Activated CD8-positive, alpha-beta memory T cell treated with anti-CD3 and anti-CD28 coated beads, Interleukin-2, amount 50 U/mL, for 48 hours (primary cell): ENCODE data around the gene OVOL1.

ENCODE experiments used
- DNase-seq: peaks from one replicate; pipeline ENCODE4 v3.0.0-alpha.2; 2020

The OVOL1 gene

GRCh38 chr11:65793144-65793581 lies 6.3 kb downstream of the OVOL1 start:
- DNase-seq: no peak

DNA sequence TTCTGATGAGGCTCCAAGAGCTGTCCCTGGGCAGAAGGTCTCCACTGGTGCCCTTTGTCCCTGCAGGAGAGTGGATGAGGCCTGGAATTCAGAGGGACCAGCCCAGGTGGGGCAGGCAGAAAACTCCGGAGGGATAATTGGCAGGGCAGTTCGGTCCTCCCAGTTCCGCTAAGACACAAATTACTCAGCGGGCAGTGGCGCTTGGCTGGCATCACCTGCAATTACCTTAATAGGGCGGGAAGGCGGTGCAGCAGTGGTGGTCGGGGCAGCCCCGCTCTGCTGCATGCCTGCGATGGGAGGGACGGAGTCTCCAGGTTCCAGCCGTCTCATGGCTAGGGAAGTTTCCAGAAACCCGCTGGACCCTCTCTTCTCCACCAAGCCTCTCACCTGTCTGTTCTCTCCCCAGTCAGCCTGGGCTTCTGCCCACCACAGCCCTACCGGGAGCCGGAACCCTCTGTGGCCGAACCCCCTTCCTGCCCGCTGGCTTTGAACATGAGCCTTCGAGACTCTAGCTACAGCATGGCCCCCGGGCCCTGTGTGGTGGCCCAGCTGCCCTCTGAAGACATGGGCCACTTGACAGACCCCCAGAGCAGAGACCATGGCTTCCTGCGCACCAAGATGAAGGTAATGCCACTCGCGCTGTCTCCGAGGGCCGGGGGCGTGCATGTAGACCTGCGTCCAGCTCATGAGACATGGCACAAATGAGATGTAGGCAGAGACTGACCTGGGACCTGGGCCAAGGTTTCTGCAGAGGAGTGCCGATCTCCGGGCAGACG lies 7.0 kb downstream of the OVOL1 start:
- no peak for DNase-seq

DNA sequence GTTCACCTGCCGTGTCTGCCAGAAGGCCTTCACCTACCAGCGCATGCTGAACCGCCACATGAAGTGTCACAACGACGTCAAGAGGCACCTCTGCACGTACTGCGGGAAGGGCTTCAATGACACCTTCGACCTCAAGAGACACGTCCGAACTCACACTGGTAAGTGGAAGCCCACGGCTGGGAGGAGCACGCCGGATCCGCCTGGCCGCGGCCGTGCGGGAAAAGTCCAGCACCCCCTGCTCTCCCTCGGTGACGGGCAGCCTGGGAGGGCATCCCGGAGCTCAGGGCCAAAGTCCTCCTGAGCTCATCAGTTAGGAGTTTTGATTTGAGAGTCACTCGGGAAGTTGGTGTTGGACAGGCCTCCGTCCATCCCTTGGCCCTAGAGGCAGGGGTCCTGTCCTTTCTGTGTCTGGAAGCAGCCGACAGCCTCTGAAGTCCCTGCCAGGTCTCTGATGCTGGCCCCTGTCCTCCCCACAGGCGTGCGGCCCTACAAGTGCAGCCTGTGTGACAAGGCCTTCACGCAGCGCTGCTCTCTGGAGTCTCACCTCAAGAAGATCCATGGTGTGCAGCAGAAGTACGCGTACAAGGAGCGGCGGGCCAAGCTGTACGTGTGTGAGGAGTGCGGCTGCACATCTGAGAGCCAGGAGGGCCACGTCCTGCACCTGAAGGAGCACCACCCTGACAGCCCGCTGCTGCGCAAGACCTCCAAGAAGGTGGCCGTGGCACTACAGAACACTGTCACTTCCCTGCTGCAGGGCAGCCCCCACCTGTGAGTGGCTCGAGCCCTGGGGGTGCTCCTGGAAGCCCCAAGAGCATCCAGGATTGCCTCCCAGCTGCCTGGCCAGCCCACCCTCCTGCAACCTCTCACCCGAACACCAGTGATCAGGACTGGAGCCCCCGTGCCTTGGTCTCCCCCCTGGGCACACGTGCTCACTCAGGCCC lies 8.0 kb downstream of the OVOL1 start:
- DNase-seq: no peak

GRCh38 chr11:65796726-65797601 lies 10.1 kb downstream of the OVOL1 start:
- no peak for DNase-seq

DNA sequence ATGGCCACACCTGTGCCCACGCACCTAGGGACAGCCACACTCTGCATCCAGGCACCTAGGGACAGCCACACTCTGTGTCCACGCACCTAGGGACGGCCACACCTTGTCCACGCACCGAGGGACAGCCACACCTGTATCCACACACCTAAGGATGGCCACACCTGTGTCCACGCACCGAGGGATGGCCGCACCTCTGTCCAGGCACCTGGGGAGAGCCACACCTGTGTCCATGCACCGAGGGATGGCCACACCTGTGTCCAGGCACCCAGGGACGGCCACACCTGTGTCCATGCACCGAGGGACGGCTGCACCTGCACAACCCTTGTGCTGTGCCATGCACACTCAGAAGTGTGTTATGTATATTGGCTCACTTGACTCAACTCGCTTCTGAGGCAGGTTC lies 10.8 kb downstream of the OVOL1 start:
- DNase-seq: no peak

DNA sequence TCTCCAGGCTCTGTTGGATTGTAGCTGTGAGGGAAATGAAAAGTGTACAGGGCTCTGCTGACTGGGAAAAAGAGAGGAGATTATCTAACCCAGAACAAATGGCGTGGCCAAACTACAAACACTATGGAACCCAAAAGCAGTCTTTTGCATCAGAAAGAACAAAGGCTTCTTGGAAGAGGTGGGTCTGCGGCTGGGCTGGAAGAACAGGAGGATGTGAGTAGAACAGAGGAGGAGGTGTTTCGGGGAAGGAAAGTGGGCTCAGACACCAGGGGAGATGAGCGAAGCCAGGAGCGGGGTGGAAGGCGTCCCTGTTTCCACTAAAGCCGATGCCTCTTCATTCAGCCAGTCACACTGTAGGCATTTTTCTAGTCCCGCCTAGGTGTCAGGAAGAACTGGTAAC lies 12.0 kb downstream of the OVOL1 start:
- no peak for DNase-seq

- no peak for DNase-seq
Observed at GRCh38 chr11:65801153-65801987, 14.5 kb downstream of the OVOL1 start.

DNA sequence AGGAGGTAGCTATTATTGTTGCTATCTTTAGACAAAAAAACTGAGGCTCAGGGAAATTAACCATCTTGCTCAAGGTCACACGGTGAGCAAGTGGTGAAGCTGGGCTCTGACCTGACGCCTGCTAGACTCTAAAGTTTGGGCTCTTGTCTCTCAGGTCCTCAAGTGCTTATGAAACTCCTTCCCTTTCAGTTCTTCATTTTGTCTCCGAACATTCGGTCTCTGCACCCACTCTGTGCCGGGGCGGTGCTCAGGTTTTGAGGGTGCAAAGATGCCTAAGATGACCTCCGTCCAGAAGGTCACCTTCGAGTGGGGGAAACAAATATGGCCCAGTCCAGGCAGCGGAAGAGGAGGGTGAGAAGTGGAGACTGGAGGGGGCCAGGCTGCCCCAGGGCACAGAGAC lies 16.0 kb downstream of the OVOL1 start:
- DNase-seq: no peak

GRCh38 chr11:65803797-65804492 lies 17.1 kb downstream of the OVOL1 start:
- no peak for DNase-seq

DNA sequence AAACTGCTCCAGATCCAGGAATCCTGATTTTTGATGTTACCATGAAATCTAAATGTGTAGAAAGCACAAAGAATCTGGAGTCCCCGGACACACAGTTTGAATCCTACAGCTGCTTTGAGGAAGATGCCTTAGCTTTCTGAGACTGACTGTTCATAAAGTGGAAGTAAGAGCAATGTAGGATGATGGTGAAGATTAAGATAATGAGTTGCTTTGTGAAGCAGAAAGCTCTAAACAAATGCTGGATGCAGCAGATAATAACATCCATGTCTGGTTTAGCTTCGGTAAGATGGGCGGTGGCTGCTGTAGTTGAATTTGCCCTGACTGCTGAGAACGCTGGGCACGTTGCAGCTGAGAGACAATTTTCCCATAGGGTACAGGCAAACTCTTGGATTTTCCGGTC lies 20.1 kb downstream of the OVOL1 start:
- DNase-seq: no peak

DNA sequence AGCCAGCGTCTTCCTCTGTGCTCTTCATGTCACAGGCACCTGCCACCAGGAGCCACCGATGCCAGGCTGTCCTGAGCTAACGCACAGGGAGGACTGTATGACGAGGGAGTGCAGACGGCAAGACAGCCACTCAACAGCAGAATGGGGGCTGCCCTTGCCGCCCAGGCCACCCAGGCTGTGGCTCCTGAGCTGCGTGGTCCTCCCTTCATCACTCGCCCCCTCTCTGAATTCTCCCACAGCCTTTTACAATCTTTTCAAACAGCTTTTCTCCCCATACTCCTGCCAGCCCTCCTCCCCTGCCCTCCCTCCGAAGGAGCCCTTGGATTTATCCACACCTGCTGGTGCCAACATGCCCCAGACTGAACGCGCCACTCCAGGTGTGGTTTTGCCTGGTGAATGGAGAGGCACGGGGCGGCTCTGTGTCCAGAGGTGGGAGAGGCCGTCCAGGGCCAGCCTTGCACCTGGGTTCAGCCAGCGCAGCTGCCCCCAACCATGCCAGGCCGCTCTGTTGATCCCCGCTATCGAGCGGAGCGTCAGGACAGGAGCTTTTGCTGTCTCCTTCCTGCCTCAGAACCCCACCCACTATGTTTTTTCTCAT lies 22.0 kb downstream of the OVOL1 start:
- DNase-seq: no peak

GRCh38 chr11:65809496-65809895 lies 22.6 kb downstream of the OVOL1 start:
- DNase-seq: no peak

- no peak for DNase-seq
Observed at GRCh38 chr11:65810046-65810868, 23.4 kb downstream of the OVOL1 start.

DNA sequence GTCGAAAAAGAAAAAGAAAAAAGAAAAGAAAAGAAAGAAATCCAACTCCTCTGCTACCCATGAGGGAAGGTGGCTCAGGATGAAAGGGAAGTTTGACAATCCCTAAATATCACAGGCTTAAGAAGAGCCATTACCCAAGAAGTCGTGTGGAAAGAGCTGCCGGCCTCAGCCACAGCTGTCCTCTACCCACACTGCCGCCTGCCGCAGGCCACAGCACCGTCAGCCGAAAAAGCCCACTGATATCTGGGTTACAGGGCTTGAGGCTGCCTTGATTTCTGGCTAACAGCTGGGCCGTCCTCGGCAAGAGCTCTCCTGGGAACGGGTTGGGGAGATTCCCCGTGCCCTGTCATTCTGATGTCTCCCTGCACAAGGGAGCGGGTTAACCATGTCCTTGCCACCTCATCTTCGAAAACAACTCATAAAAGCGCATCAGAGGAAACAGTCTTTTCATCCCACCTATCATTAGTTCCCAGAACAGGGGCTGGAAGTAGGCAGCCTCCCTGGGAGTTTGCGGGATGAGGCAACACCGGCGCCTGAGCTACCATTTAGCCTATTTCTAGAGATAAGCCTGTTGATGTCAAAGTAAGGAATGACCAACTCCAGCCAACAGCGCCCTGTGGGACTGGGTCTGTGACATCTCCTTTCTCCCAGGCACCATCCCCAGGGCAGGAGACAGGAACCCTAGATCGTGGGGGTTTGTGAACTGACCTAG lies 25.1 kb downstream of the OVOL1 start:
- DNase-seq: no peak

- no peak for DNase-seq
Observed at GRCh38 chr11:65814131-65814985, 27.5 kb downstream of the OVOL1 start.

DNA sequence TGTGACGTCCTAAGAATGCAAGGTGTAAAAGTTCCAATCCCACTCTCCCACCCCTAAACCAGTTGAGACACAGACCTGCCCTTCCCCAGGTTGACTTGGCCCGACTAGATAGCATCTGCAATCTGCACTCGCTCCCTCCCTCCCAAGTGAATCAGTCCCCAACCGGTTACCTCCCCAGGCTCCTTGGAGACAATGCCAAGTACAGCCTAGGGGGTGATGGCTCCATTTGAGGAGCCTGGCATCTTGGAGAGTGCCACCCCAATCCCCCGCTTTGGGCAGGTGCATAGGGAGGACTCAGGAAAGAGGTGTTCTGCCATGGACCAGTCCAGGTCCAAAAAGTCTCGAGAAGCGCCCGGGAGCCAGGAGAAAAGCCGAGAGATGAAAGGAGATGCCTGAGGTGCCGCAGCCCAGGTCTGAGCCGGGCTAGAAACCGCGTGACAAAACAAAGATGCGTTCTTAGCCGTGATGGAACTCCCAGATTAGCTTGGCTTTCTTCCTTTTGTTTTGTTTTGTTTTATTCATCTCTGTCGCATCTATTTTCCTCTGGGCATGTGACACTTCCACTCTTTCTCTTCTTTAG lies 28.2 kb downstream of the OVOL1 start:
- DNase-seq: no peak

DNA sequence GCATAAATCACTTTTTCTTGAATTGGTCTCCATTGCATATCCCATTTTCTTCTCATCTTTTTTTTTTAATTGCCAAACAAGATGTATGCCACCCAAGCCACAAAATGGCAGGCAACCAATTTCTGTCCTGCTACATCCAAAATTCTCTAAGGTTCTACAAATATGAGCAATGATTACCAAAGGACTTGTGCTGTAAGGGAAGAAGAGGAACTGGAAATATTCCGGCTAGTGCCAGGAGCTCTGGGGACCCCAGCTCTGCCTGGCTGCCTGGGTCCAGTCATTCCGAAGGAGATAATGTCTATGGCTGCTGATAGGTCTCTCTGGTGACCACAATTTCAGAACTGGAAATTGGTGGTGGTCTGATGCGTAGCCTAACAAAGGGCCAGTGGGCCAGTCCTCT lies 29.8 kb downstream of the OVOL1 start:
- no peak for DNase-seq

DNA sequence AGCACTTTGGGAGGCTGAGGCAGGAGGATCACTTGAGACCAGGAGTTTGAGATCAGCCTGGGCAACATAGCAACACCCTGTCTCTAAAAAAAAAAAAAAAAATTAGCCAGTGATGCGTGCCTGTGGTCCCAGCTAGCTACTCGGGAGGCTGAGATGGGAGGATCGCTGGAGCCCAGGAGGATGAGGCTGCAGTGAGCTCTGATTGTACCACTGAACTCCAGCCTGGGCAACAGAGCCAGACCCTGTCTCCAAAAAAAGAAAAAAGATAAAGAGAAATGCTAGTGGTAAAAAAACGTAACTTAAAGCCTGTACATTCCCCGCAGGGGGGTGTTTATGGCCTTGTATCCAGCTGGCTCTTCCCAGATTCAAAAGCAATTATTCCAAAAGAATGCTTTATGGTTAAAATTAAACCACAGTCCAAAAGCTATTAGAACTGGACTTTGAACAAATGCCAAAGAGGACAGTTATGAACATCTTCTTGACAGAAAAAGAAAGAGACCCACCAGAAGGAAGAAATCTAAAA lies 30.5 kb downstream of the OVOL1 start:
- no peak for DNase-seq
